Adrenal gland (tissue), 12 donors: ENCODE measurements around the gene SPEM2. TPM values are rescaled to one million over a fixed set of nuclear protein-coding genes. Genes with fewer than 3 reads are reported as not detected.

Experiments used
- DNase-seq, 7 donors: peaks; one replicate each; pipeline ENCODE4 v3.0.0-alpha.2; 2019 to 2020
- H3K27ac ChIP-seq, 5 donors: fragments of 200-600 bp; sonication (generic) in 4 of 5; 1 replicate in 3 of 5; 2 replicates in 2 of 5; pipeline versions ENCODE4 v1.5.1 to v1.8.0; 2016 to 2020; ENCODE audit warnings: mild to moderate bottlenecking in 1 of 5
- H3K27me3 ChIP-seq: fragments of 200-600 bp; 2 replicates; pipeline ENCODE4 v1.8.0; 2021
- H3K36me3 ChIP-seq, 2 donors: fragments of 200-600 bp; replicated peaks in 1 of 2; 1 replicate in 1 of 2; 2 replicates in 1 of 2; pipeline versions ENCODE4 v1.5.1 to v1.8.0; 2018 to 2022
- H3K4me1 ChIP-seq, 2 donors: fragments of 200-600 bp; replicated peaks in 1 of 2; 1 replicate in 1 of 2; 2 replicates in 1 of 2; pipeline versions ENCODE4 v1.5.1 to v1.8.0; 2018 to 2021
- H3K4me3 ChIP-seq, 4 donors: fragments of 200-600 bp; sonication (generic) in 3 of 4; one replicate each; pipeline ENCODE4 v1.5.1; 2016 to 2018
- H3K9me3 ChIP-seq, 3 donors: fragments of 200-600 bp; sonication (generic) in 1 of 3; replicated peaks in 1 of 3; 1 replicate in 2 of 3; 2 replicates in 1 of 3; pipeline versions ENCODE4 v1.5.1 to v1.8.0; 2016 to 2021
- CTCF ChIP-seq, 6 experiments: fragments of 450-650 bp in 4 of 6; fragments of 200-600 bp in 2 of 6; sonication (generic) in 1 of 6; IDR thresholded peaks; 1 replicate in 5 of 6; 2 replicates in 1 of 6; pipeline versions ENCODE4 v1.5.1 to v1.8.0; 2016 to 2021; ENCODE audit warnings: antibody characterized with exemption in 6 of 6, mild to moderate bottlenecking in 2 of 6, moderate library complexity in 1 of 6
- POLR2A ChIP-seq, 2 donors: fragments of 450-650 bp; IDR thresholded peaks; one replicate each; pipeline ENCODE4 v1.6.1; 2017; ENCODE audit warnings: antibody characterized with exemption in 2 of 2, mild to moderate bottlenecking in 2 of 2, moderate library complexity in 1 of 2
- WGBS, 4 donors: extraction: QIAGEN DNeasy Blood & Tissue Kit in 2 of 4; methylation state at CpG; one replicate each; pipeline versions ENCODE4 v1.1.5 to v1.1.7; 2013 to 2017; 5-methylcytosine and 5-hydroxymethylcytosine counted together
- intact Hi-C, 2 donors: fragments of 100-400 bp; cut with DNase I; formaldehyde crosslinking; loops; one replicate each; pipeline versions ENCODE4 v1.14.1 to v1.15.0; 2022 to 2023
- polyA plus RNA-seq, 3 donors: library from polyadenylated mRNA; stranded (reverse); fragments of 200-250 nt in 2 of 3; fragments of 350-450 nt in 1 of 3; fragmentation: Illumina TruSeq in 1 of 3; extraction: RNeasy Lipid Tissue Mini Kit (QIAGEN cat#74804) in 1 of 3; gene quantifications; one replicate each; pipeline ENCODE4 v1.2.3, GENCODE V29; 2013 to 2014
- total RNA-seq, 9 donors: library from RNA; depleted of rRNA in 4 of 9; stranded (reverse); fragments of >200 nt in 4 of 9; fragments of 120-200 nt in 1 of 9; fragmentation: NEBNext Ultra II Directional in 1 of 9; extraction: Animal tissue kit (Norgen Biotek cat#: 25700) in 1 of 9; gene quantifications; one replicate each; pipeline versions ENCODE4 v1.1.0 to v1.2.4, GENCODE V29; 2013 to 2023
- donor health status: healthy with polysubstance abuse.
- donor health status: Bipolar disorder and iron deficiency.
- donor health status: DM: yes; HTN: yes; CAD: no.
- donor health status: DM: no; HTN: no; CAD: no.
- donor health status: DM: no; HTN: no; CAD: no.
- donor health status: DM: yes; HTN: yes; CAD: no.

The SPEM2 gene
- total and polyA plus RNA-seq, 12 donors: not detected

GRCh38 chr17:7388856-7389255 is 36.6 kb upstream of the SPEM2 start:
- no peak for DNase-seq
- Histone ChIP-seq H3K9me3 (no peaks in the 10 kb centered on the region), H3K27me3 (no peaks in the 10 kb centered on the region), H3K4me3 (no peak overlapping the region), H3K36me3 (no peaks in the 10 kb centered on the region), H3K4me1 (peaks cover 3 to 14% of the 10 kb centered on the region in 2 donors), H3K27ac (no peak overlapping the region)
- WGBS, 4 donors: 90 to 100% (median 96%) methylated on average over 4 to 10 of the region's 10 CpGs
- TF ChIP-seq POLR2A (IDR thresholded peaks at IDR 0.05) (no peak), CTCF (IDR thresholded peaks at IDR 0.05) (no peak)
- intact Hi-C loops: no loop called here

- no peaks in the 10 kb centered on the region for H3K27me3 ChIP-seq
- no peak for DNase-seq
- no peak overlapping the region for H3K27ac ChIP-seq
- intact Hi-C loops: no loop called here
- TF ChIP-seq POLR2A (IDR thresholded peaks at IDR 0.05): no peak
- TF ChIP-seq CTCF (IDR thresholded peaks at IDR 0.05): no peak
- WGBS, 4 donors: 82 to 93% (median 88%) methylated on average over 10 to 19 of the region's 19 CpGs
- H3K4me3 ChIP-seq: no peak overlapping the region
- peaks cover 5 to 14% of the 10 kb centered on the region in 2 donors for H3K4me1 ChIP-seq
- no peaks in the 10 kb centered on the region for H3K9me3 ChIP-seq
- no peaks in the 10 kb centered on the region for H3K36me3 ChIP-seq
These were observed 35.2 kb upstream of the SPEM2 start for GRCh38 chr17:7389924-7390910.

DNA sequence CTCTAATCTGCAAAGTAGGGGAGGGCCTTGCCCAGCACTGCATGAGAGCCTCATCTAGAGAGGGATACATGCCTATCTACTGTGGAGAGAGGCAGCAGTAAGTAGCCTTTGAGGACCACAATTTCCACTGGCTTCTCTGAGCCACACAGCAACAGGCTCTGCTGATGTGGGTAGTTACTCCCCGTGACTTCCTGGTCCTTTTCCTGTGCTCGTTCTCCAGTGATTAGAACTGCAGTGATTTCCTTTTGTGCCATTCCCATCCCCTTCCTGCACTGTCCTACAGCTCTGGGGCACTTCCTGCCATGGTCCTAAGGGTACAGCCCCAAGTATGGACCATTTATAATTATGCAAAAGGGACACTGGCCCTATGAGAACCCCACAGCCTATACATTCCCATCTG is 34.1 kb upstream of the SPEM2 start:
- no peak overlapping the region for H3K27ac ChIP-seq
- peaks cover 6 to 16% of the 10 kb centered on the region in 2 donors for H3K4me1 ChIP-seq
- DNase-seq: peak in 1 of 7 donors; percentile 11
- no peak overlapping the region for H3K4me3 ChIP-seq
- TF ChIP-seq POLR2A (IDR thresholded peaks at IDR 0.05) (no peak), CTCF (IDR thresholded peaks at IDR 0.05) (no peak)
- WGBS, 4 donors: 36 to 80% (median 64%) methylated on average over 2 of the region's 2 CpGs
- H3K9me3 ChIP-seq: no peaks in the 10 kb centered on the region
- H3K27me3 ChIP-seq: no peaks in the 10 kb centered on the region
- intact Hi-C loops: no loop called here
- no peaks in the 10 kb centered on the region for H3K36me3 ChIP-seq

GRCh38 chr17:7392696-7393612 is 32.5 kb upstream of the SPEM2 start:
- TF ChIP-seq POLR2A (IDR thresholded peaks at IDR 0.05): no peak
- no peak for TF ChIP-seq CTCF (IDR thresholded peaks at IDR 0.05)
- H3K4me3 ChIP-seq: peak overlapping the region in 1 of 4 donors; percentile 72
- no peaks in the 10 kb centered on the region for H3K9me3 ChIP-seq
- peak in 1 of 7 donors; percentile 51 for DNase-seq
- H3K36me3 ChIP-seq: no peaks in the 10 kb centered on the region
- peak overlapping the region in 1 of 5 donors; percentile 90 for H3K27ac ChIP-seq
- intact Hi-C loops: no loop called here
- WGBS, 4 donors: 75 to 80% (median 78%) methylated on average over 23 to 42 of the region's 42 CpGs
- H3K27me3 ChIP-seq: no peaks in the 10 kb centered on the region
- peaks cover 6 to 16% of the 10 kb centered on the region in 2 donors for H3K4me1 ChIP-seq
